Type B pancreatic cell (in vitro differentiated cells): Measurements from ENCODE around the gene TP53. TPM values are rescaled to one million over a fixed set of nuclear protein-coding genes. Genes with fewer than 3 reads are reported as not detected.
"Not testable (repeated sequence)": the region's sequence is repeated elsewhere in the genome, so short reads cannot be mapped to it uniquely, and the experiment has no call there.

Experiments used
- DNase-seq: peaks from one replicate; pipeline ENCODE4 v3.0.0; 2021; ENCODE audit warnings: mixed read lengths; ENCODE audit not compliant: unreplicated experiment; ENCODE audit errors: extremely low spot score
- H3K27ac Mint-ChIP-seq: 2 replicates; pipeline ENCODE4 v1.8.0; 2021; ENCODE audit warnings: mild to moderate bottlenecking, mixed read lengths
- H3K27me3 Mint-ChIP-seq: 2 replicates; pipeline ENCODE4 v1.8.0; 2021; ENCODE audit warnings: mixed read lengths
- H3K36me3 Mint-ChIP-seq: 2 replicates; pipeline ENCODE4 v1.8.0; 2021; ENCODE audit warnings: mixed read lengths
- H3K4me1 Mint-ChIP-seq: one replicate; pipeline ENCODE4 v1.8.0; 2021; ENCODE audit warnings: mixed read lengths; ENCODE audit not compliant: unreplicated experiment
- H3K4me3 Mint-ChIP-seq: 2 replicates; pipeline ENCODE4 v1.8.0; 2021; ENCODE audit warnings: mild to moderate bottlenecking, mixed read lengths
- H3K9me3 Mint-ChIP-seq: 2 replicates; pipeline ENCODE4 v1.8.0; 2021; ENCODE audit warnings: mixed read lengths
- total RNA-seq: library from RNA; stranded (reverse); gene quantifications from 2 replicates; pipeline ENCODE4 v1.2.1, GENCODE V29; 2021; ENCODE audit warnings: low replicate concordance
- TF ChIP-seq, protein P1 (sequence below): fragments of 200-600 bp; sonication (generic); conservative IDR thresholded peaks from 2 replicates; pipeline ENCODE4 v1.5.0; 2021; ENCODE audit warnings: antibody characterized with exemption, mild to moderate bottlenecking

Gene TP53
- total RNA-seq, 1 donor from 2014 or later: 123 TPM

DNA sequence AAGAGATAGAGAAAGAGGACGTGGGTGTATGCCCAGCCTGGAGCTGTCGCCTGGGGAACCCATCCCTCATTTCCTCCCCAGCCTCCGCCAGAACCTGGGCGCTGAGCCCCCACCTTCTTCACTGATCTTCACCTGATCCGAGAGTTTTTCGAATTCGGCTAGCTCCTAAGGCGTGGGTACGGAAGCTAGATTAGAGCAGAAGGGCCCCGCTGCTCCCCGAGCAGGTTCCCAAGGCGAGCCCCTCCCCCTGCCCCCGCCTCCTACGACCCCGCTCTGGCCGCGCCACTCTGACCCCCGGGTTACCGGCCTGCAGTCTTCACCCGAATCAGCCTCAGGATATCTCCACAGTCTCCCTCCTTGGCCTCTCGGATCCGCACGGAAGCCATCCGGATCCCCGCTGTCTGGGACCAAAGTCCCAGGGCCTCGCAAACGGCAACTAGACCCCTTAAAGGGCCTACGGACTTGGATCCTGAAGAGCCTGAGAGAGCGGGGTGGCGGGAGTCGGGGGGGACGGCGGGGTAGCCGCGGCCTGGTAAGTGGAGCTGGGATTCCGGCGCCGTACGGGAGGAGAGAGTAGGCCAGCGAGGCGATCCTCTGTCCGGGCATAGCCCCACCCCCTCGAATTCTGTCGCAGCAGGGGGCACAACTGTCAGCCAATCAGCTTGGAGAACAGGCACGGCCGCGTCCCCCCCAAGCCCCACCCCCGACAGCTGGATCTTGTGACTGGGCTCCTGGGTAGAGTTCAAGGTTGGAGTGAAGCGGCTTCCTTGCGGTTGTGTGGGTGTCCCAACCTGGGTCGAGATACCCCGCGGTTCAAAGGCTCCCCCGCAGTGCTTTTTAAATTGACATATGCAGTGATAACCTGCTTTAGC, 59.8 kb downstream of the TP53 start, which contains the start of gene SAT2:
Gene SAT2 (minus strand): TSS at position 572 of the 872 bp plus-strand sequence. CDS start 186 bp downstream, at position 386.
- H3K36me3 Mint-ChIP-seq: peaks cover 4% of the 10 kb centered on the region

DNA sequence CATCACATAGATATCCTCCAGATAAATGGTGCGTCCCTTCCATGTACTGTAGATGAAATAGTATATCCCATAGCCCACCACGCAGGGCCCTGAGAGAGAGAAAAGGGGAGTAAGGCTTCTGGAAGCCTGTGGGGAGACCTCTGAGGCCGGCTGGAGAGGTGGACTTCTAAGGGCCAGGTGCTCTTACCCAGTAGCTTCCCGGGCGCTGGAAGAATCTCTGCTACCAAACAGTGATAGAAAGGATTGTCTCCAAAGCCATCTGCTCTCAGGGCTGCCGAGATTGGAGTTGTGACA, 60.4 kb downstream of the TP53 start:
- Mint-ChIP-seq H3K27ac (peak overlapping the region; percentile 92), H3K4me3 (peak overlapping the region; percentile 94), H3K27me3 (no peaks in the 10 kb centered on the region), H3K4me1 (peaks cover 5% of the 10 kb centered on the region), H3K36me3 (peaks cover 4% of the 10 kb centered on the region), H3K9me3 (no peaks in the 10 kb centered on the region)
- TF ChIP-seq, protein P1, sequence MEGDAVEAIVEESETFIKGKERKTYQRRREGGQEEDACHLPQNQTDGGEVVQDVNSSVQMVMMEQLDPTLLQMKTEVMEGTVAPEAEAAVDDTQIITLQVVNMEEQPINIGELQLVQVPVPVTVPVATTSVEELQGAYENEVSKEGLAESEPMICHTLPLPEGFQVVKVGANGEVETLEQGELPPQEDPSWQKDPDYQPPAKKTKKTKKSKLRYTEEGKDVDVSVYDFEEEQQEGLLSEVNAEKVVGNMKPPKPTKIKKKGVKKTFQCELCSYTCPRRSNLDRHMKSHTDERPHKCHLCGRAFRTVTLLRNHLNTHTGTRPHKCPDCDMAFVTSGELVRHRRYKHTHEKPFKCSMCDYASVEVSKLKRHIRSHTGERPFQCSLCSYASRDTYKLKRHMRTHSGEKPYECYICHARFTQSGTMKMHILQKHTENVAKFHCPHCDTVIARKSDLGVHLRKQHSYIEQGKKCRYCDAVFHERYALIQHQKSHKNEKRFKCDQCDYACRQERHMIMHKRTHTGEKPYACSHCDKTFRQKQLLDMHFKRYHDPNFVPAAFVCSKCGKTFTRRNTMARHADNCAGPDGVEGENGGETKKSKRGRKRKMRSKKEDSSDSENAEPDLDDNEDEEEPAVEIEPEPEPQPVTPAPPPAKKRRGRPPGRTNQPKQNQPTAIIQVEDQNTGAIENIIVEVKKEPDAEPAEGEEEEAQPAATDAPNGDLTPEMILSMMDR: no peak
- DNase-seq: no peak

More for the DNA sequence above, 59.8 kb downstream of the TP53 start, which contains the start of gene SAT2:
- peak; percentile 97 for DNase-seq
- TF ChIP-seq, protein P1: no peak
- no peaks in the 10 kb centered on the region for H3K27me3 Mint-ChIP-seq
- H3K4me1 Mint-ChIP-seq: peaks cover 5% of the 10 kb centered on the region
- peak within 1 kb of the TSS; percentile 94 for H3K4me3 Mint-ChIP-seq
- H3K9me3 Mint-ChIP-seq: no peaks in the 10 kb centered on the region
- H3K27ac Mint-ChIP-seq: peak within 1 kb of the TSS; percentile 92

DNA sequence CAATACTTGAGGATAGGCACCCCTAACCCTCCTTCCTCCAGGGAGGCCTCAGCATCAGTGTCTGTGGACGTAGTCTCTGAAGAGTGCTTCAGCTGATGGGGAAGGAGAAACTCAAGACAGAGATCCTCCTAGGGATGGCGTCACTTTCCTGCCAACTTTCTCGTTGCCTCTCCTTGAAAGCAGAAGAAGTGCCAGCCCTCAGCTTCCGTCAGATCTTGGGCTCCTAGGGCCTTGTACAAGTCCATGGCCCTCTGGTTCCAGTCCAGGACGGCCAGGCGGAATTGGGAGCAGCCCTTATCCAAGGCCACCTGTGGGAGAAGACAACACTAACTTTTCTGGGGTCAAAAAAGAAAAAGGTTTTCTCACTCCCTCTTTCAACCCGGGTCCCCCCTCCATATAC, 61.0 kb downstream of the TP53 start:
- peak overlapping the region; percentile 94 for H3K4me3 Mint-ChIP-seq
- TF ChIP-seq, protein P1: no peak
- H3K27me3 Mint-ChIP-seq: no peaks in the 10 kb centered on the region
- peaks cover 5% of the 10 kb centered on the region for H3K4me1 Mint-ChIP-seq
- H3K36me3 Mint-ChIP-seq: peaks cover 4% of the 10 kb centered on the region
- no peak for DNase-seq
- no peaks in the 10 kb centered on the region for H3K9me3 Mint-ChIP-seq
- no peak overlapping the region for H3K27ac Mint-ChIP-seq

DNA sequence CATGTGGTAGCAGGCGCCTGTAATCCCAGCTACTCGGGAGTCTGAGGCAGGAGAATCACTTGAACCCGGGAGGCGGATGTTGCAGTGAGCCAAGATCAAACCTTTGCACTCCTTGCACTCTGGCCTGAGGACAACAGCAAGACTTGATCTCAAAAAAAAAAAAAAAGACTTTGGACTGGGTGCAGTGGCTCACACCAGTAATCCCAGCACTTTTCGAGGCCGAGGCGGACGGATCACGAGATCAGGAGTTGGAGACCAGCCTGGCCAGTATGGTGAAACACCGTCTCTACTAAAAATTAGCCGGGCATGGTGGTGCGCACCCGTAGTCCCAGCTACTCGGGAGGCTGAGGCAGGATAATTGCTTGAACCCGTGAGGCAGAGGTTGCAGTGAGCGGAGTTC, 61.5 kb downstream of the TP53 start:
- H3K27me3 Mint-ChIP-seq: not testable (repeated sequence)

DNA sequence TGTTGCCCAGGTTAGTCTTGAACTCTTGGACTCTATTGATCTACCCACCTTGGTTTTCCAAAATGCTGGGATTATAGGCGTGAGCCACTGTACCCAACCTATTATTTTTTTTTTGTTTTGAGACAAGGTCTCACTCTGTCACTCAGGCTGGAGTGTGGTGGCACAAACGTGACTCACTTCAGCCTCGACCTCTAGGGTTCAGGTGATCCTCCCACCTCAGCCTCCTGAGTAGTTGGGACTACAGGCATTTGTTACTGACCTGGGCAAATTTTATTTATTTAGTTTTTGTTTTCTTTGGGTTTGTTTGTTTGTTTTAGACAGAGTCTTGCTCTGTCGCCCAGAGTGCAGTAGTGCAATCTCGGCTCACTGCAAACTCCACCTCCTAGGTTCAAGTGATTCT, 63.6 kb downstream of the TP53 start:
- DNase-seq: no peak
- Mint-ChIP-seq H3K27ac (no peak overlapping the region), H3K9me3 (no peaks in the 10 kb centered on the region), H3K4me1 (peaks cover 5% of the 10 kb centered on the region), H3K4me3 (no peak overlapping the region), H3K27me3 (no peaks in the 10 kb centered on the region), H3K36me3 (peaks cover 4% of the 10 kb centered on the region)
- TF ChIP-seq, protein P1: no peak

More for the DNA sequence above, 61.5 kb downstream of the TP53 start:
- H3K4me3 Mint-ChIP-seq: peak overlapping the region; percentile 25
- not testable (repeated sequence) for H3K9me3 Mint-ChIP-seq, H3K27ac Mint-ChIP-seq, H3K36me3 Mint-ChIP-seq, DNase-seq, H3K4me1 Mint-ChIP-seq

DNA sequence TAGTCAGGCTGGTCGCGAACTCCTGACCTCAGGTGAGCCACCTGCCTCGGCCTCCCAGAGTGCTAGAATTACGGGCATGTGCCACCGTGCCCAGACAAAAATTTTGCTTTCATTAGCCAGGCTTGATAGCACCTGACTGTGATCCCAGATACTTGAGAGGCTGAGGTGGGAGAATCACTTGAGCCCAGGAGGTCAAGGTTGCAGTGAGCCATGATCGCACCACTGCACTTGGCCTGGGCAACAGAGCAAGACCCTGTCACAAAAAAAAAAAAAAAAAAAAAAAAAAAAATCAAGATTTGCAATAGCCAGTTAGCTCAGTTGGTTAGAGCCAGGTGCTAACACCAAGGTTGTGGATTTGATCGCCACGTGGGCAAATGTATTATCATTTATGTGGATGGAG, 66.5 kb downstream of the TP53 start:
- no peaks in the 10 kb centered on the region for H3K36me3 Mint-ChIP-seq
- H3K27ac Mint-ChIP-seq: no peak overlapping the region
- H3K9me3 Mint-ChIP-seq: no peaks in the 10 kb centered on the region
- H3K4me3 Mint-ChIP-seq: no peak overlapping the region
- DNase-seq: no peak
- TF ChIP-seq, protein P1: no peak
- H3K4me1 Mint-ChIP-seq: no peaks in the 10 kb centered on the region
- H3K27me3 Mint-ChIP-seq: no peaks in the 10 kb centered on the region
